Activated naive CD4-positive, alpha-beta T cell treated with anti-CD3 and anti-CD28 coated beads, Interleukin-2, amount 50 U/mL, for 24 hours (primary cell): ENCODE results near the gene MAML1.
"Not testable (repeated sequence)": the region's sequence is repeated elsewhere in the genome, so short reads cannot be mapped to it uniquely, and the experiment has no call there.

Experiments
- H3K27ac Mint-ChIP-seq: one replicate; pipeline ENCODE4 v1.8.0; 2021; ENCODE audit warnings: mild to moderate bottlenecking, mixed read lengths
- H3K27me3 Mint-ChIP-seq: one replicate; pipeline ENCODE4 v1.8.0; 2021; ENCODE audit warnings: mixed read lengths
- H3K36me3 Mint-ChIP-seq: one replicate; pipeline ENCODE4 v1.8.0; 2021; ENCODE audit warnings: mixed read lengths
- H3K4me1 Mint-ChIP-seq: one replicate; pipeline ENCODE4 v1.8.0; 2021; ENCODE audit warnings: mixed read lengths
- H3K4me3 Mint-ChIP-seq: one replicate; pipeline ENCODE4 v1.8.0; 2021; ENCODE audit warnings: mild to moderate bottlenecking, mixed read lengths
- H3K9me3 Mint-ChIP-seq: one replicate; pipeline ENCODE4 v1.8.0; 2021; ENCODE audit warnings: mixed read lengths

Gene MAML1

GRCh38 chr5:179772351-179772750 lies 39.7 kb downstream of the MAML1 start:
- Mint-ChIP-seq H3K9me3 (no peaks in the 10 kb centered on the region), H3K4me1 (no peaks in the 10 kb centered on the region), H3K27me3 (no peaks in the 10 kb centered on the region), H3K27ac (no peak overlapping the region), H3K4me3 (no peak overlapping the region), H3K36me3 (peaks cover 7% of the 10 kb centered on the region)

- peaks cover 11% of the 10 kb centered on the region for H3K36me3 Mint-ChIP-seq
These were observed 41.0 kb downstream of the MAML1 start for GRCh38 chr5:179773686-179774040.

GRCh38 chr5:179774442-179774841 lies 41.8 kb downstream of the MAML1 start:
- H3K9me3 Mint-ChIP-seq: no peaks in the 10 kb centered on the region
- no peaks in the 10 kb centered on the region for H3K27me3 Mint-ChIP-seq
- no peak overlapping the region for H3K4me3 Mint-ChIP-seq
- no peaks in the 10 kb centered on the region for H3K4me1 Mint-ChIP-seq
- H3K27ac Mint-ChIP-seq: no peak overlapping the region
- peaks cover 8% of the 10 kb centered on the region for H3K36me3 Mint-ChIP-seq

More at GRCh38 chr5:179773686-179774040, 41.0 kb downstream of the MAML1 start:
- H3K9me3 Mint-ChIP-seq: no peaks in the 10 kb centered on the region
- no peaks in the 10 kb centered on the region for H3K27me3 Mint-ChIP-seq
- H3K4me1 Mint-ChIP-seq: no peaks in the 10 kb centered on the region
- H3K27ac Mint-ChIP-seq: no peak overlapping the region
- H3K4me3 Mint-ChIP-seq: no peak overlapping the region

- Mint-ChIP-seq H3K4me1 (no peaks in the 10 kb centered on the region), H3K36me3 (peaks cover 11% of the 10 kb centered on the region), H3K4me3 (no peak overlapping the region), H3K9me3 (no peaks in the 10 kb centered on the region), H3K27me3 (no peaks in the 10 kb centered on the region), H3K27ac (no peak overlapping the region)
These were observed 43.9 kb downstream of the MAML1 start for GRCh38 chr5:179776411-179776938.

GRCh38 chr5:179777456-179777855 lies 44.8 kb downstream of the MAML1 start:
- H3K4me1 Mint-ChIP-seq: no peaks in the 10 kb centered on the region
- H3K27ac Mint-ChIP-seq: no peak overlapping the region
- H3K9me3 Mint-ChIP-seq: no peaks in the 10 kb centered on the region
- H3K4me3 Mint-ChIP-seq: no peak overlapping the region
- H3K27me3 Mint-ChIP-seq: no peaks in the 10 kb centered on the region
- H3K36me3 Mint-ChIP-seq: peaks cover 10% of the 10 kb centered on the region

- H3K36me3 Mint-ChIP-seq: peaks cover 10% of the 10 kb centered on the region
- no peaks in the 10 kb centered on the region for H3K4me1 Mint-ChIP-seq
- H3K9me3 Mint-ChIP-seq: no peaks in the 10 kb centered on the region
- no peak overlapping the region for H3K27ac Mint-ChIP-seq
- H3K27me3 Mint-ChIP-seq: no peaks in the 10 kb centered on the region
- no peak overlapping the region for H3K4me3 Mint-ChIP-seq
These were observed 45.3 kb downstream of the MAML1 start for GRCh38 chr5:179777909-179778308.

- H3K36me3 Mint-ChIP-seq: peaks cover 10% of the 10 kb centered on the region
- no peaks in the 10 kb centered on the region for H3K27me3 Mint-ChIP-seq
- no peak overlapping the region for H3K27ac Mint-ChIP-seq
- H3K4me3 Mint-ChIP-seq: no peak overlapping the region
- H3K4me1 Mint-ChIP-seq: no peaks in the 10 kb centered on the region
- H3K9me3 Mint-ChIP-seq: no peaks in the 10 kb centered on the region
These were observed 46.0 kb downstream of the MAML1 start for GRCh38 chr5:179778591-179778990.

- H3K4me1 Mint-ChIP-seq: no peaks in the 10 kb centered on the region
- H3K9me3 Mint-ChIP-seq: no peaks in the 10 kb centered on the region
- H3K36me3 Mint-ChIP-seq: peaks cover 10% of the 10 kb centered on the region
- H3K4me3 Mint-ChIP-seq: no peak overlapping the region
- no peaks in the 10 kb centered on the region for H3K27me3 Mint-ChIP-seq
- H3K27ac Mint-ChIP-seq: no peak overlapping the region
These were observed 47.2 kb downstream of the MAML1 start for GRCh38 chr5:179779826-179780225.

- Mint-ChIP-seq H3K9me3 (no peaks in the 10 kb centered on the region), H3K4me3 (no peak overlapping the region), H3K27me3 (no peaks in the 10 kb centered on the region), H3K4me1 (no peaks in the 10 kb centered on the region), H3K36me3 (peaks cover 10% of the 10 kb centered on the region), H3K27ac (no peak overlapping the region)
These were observed 47.7 kb downstream of the MAML1 start for GRCh38 chr5:179780362-179780761.

- Mint-ChIP-seq H3K36me3 (peaks cover 10% of the 10 kb centered on the region), H3K27ac (no peak overlapping the region), H3K4me3 (no peak overlapping the region), H3K27me3 (no peaks in the 10 kb centered on the region), H3K9me3 (no peaks in the 10 kb centered on the region), H3K4me1 (no peaks in the 10 kb centered on the region)
These were observed 49.2 kb downstream of the MAML1 start for GRCh38 chr5:179781846-179782245.

- no peaks in the 10 kb centered on the region for H3K27me3 Mint-ChIP-seq
These were observed 50.5 kb downstream of the MAML1 start for GRCh38 chr5:179783128-179783527.

GRCh38 chr5:179786861-179787260 lies 54.2 kb downstream of the MAML1 start:
- H3K27me3 Mint-ChIP-seq: no peaks in the 10 kb centered on the region
- H3K36me3 Mint-ChIP-seq: peaks cover 4% of the 10 kb centered on the region
- H3K4me3 Mint-ChIP-seq: no peak overlapping the region
- H3K4me1 Mint-ChIP-seq: no peaks in the 10 kb centered on the region
- no peak overlapping the region for H3K27ac Mint-ChIP-seq
- H3K9me3 Mint-ChIP-seq: no peaks in the 10 kb centered on the region

More at GRCh38 chr5:179783128-179783527, 50.5 kb downstream of the MAML1 start:
- Mint-ChIP-seq H3K4me1 (no peaks in the 10 kb centered on the region), H3K9me3 (no peaks in the 10 kb centered on the region), H3K27ac (no peak overlapping the region), H3K4me3 (no peak overlapping the region), H3K36me3 (peaks cover 6% of the 10 kb centered on the region)

- no peaks in the 10 kb centered on the region for H3K9me3 Mint-ChIP-seq
- H3K4me3 Mint-ChIP-seq: no peak overlapping the region
- H3K4me1 Mint-ChIP-seq: peaks cover 3% of the 10 kb centered on the region
- no peak overlapping the region for H3K27ac Mint-ChIP-seq
- H3K36me3 Mint-ChIP-seq: peaks cover 4% of the 10 kb centered on the region
- H3K27me3 Mint-ChIP-seq: no peaks in the 10 kb centered on the region
These were observed 55.7 kb downstream of the MAML1 start for GRCh38 chr5:179788193-179788854.

GRCh38 chr5:179789278-179789677 lies 56.7 kb downstream of the MAML1 start:
- peaks cover 12% of the 10 kb centered on the region for H3K4me1 Mint-ChIP-seq
- not testable (repeated sequence) for H3K27ac Mint-ChIP-seq, H3K4me3 Mint-ChIP-seq, H3K27me3 Mint-ChIP-seq, H3K36me3 Mint-ChIP-seq, H3K9me3 Mint-ChIP-seq

- Mint-ChIP-seq H3K36me3 (peaks cover 7% of the 10 kb centered on the region), H3K27me3 (no peaks in the 10 kb centered on the region), H3K4me1 (peaks cover 24% of the 10 kb centered on the region), H3K4me3 (no peak overlapping the region), H3K9me3 (no peaks in the 10 kb centered on the region), H3K27ac (no peak overlapping the region)
These were observed 59.4 kb downstream of the MAML1 start for GRCh38 chr5:179791881-179792611.
